HAP-1 (cell line): ENCODE measurements around the gene RIMBP2.

Experiments
- DNase-seq, 2 experiments: peaks; one replicate each; pipeline ENCODE4 v3.0.0-alpha.2; 2016 to 2020; ENCODE audit warnings: low spot score in 2 of 2
- H3K27me3 ChIP-seq: fragments of 250-450 bp; sonication (Bioruptor Pico); 2 replicates; pipeline ENCODE4 v1.5.1; 2020; ENCODE audit warnings: low read depth, mild to moderate bottlenecking, moderate library complexity
- H3K36me3 ChIP-seq: fragments of 250-450 bp; sonication (Bioruptor Pico); replicated peaks from 2 replicates; pipeline ENCODE4 v1.5.1; 2020; ENCODE audit warnings: mild to moderate bottlenecking
- H3K4me1 ChIP-seq: fragments of 250-450 bp; sonication (Bioruptor Pico); 2 replicates; pipeline ENCODE4 v1.5.1; 2020; ENCODE audit warnings: mild to moderate bottlenecking
- H3K4me3 ChIP-seq: fragments of 250-450 bp; sonication (Bioruptor Pico); 2 replicates; pipeline ENCODE4 v1.5.1; 2020; ENCODE audit warnings: mild to moderate bottlenecking, moderate library complexity
- H3K9me3 ChIP-seq: fragments of 250-450 bp; sonication (Bioruptor Pico); 2 replicates; pipeline ENCODE4 v1.5.1; 2020; ENCODE audit warnings: mild to moderate bottlenecking, moderate library complexity
- in situ Hi-C: fragments of 300-500 bp; cut with MboI; formaldehyde crosslinking; loops from 3 replicates; pipeline ENCODE4 v1.14.3; 2020; ENCODE audit warnings: low sequenced_read_pairs, inconsistent platforms, mixed read lengths

The RIMBP2 gene

GRCh38 chr12:130494736-130495135 is 221.4 kb downstream of the RIMBP2 start:
- Histone ChIP-seq H3K9me3 (no peaks in the 10 kb centered on the region), H3K36me3 (no peaks in the 10 kb centered on the region), H3K4me3 (no peak overlapping the region), H3K4me1 (no peaks in the 10 kb centered on the region), H3K27me3 (no peaks in the 10 kb centered on the region)
- no peak for DNase-seq
- in situ Hi-C loops, result no loop called here

- Histone ChIP-seq H3K9me3 (no peaks in the 10 kb centered on the region), H3K4me3 (no peak overlapping the region), H3K36me3 (no peaks in the 10 kb centered on the region), H3K27me3 (no peaks in the 10 kb centered on the region), H3K4me1 (no peaks in the 10 kb centered on the region)
- no peak for DNase-seq
- in situ Hi-C loops, result no loop called here
Measured at GRCh38 chr12:130493951-130494350, 222.1 kb downstream of the RIMBP2 start.

DNA sequence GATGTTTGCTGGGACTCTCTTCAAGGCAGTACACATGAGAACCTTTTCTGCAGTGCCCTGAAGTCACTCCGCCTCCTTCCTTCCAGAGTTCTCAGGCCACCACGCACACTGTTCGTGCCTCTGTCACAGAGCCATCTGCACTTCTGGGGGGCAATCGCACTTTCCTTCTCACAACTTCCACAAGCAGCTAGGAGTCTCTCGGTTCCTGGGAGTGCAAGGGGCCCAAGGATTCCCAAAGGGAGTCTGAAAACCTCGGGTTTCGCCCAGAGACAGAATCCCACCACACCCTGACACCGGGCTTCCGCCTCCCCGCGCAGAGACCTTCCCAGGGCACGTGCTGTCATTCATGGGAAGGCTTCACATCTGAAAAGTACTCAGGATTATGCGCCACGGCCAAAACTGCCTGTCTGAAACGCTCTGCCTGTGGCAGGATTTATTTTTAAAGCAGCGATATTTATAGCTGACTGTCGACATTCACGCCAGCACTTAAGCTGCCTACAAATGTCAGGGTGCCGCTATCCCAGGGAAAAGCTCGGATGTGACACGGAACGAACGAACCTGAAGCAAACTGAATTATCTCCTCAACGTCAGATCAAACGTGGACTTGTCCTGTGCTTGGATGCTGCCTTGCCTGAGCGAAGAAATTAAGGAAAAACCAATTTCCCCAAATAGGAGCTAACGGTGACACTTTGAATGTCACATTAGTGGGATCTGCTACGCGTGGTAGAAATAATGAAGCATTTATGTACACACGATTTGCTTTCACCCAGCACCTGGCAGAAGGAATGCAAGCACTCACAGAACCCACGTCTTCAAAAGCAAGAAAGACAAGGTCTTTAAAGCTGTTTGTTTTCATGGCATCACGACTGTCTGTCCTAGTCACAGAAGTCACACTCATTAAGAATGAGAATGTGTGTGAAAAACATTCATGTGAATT is 224.4 kb downstream of the RIMBP2 start:
- Histone ChIP-seq H3K36me3 (no peaks in the 10 kb centered on the region), H3K27me3 (no peaks in the 10 kb centered on the region), H3K4me3 (no peak overlapping the region), H3K9me3 (no peaks in the 10 kb centered on the region), H3K4me1 (no peaks in the 10 kb centered on the region)
- no peak for DNase-seq
- in situ Hi-C loops, result no loop called here

DNA sequence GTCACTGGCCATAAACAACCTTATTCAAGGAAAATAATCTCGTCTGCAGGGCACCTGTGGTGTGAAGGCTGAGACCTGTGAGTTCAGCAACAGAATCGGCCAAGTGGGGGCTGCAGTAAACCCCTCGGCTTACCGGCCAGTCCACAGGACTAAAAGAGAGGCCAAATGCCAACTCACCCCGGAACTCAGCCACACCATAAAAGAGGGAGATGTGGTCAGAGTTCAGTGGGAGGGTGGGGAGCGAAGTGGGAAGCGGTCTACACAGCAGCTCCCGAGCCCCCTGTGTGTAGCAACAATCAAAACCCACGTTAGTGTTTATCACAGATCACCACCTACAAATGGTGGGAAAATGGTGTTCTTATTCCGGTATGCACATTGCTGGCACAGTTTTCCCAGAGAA is 225.4 kb downstream of the RIMBP2 start:
- H3K9me3 ChIP-seq, result no peaks in the 10 kb centered on the region
- no peaks in the 10 kb centered on the region for H3K27me3 ChIP-seq
- in situ Hi-C loops, result no loop called here
- H3K4me3 ChIP-seq, result no peak overlapping the region
- DNase-seq, result no peak
- no peaks in the 10 kb centered on the region for H3K4me1 ChIP-seq
- H3K36me3 ChIP-seq, result no peaks in the 10 kb centered on the region

DNA sequence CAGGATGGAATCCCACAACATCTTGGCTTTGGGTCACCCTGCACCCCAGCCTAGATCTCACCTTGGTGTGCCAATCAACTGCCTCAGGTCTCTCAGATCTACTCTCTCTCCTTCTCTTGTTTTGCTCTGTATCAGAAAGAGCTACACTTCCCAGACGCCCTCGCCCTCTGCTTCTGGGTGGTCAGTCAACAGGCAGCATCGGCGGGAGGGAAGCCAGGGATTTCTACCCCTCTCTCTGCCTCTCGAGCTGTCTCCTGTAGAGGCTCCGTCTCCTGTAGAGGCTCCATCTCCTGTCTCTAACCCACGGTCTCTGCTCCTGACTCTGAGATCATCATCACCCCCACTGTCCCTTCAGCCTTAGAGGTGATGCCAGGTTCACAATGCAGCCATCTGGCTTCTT is 226.8 kb downstream of the RIMBP2 start:
- in situ Hi-C loops, result no loop called here
- Histone ChIP-seq H3K4me1 (no peaks in the 10 kb centered on the region), H3K9me3 (no peaks in the 10 kb centered on the region), H3K27me3 (no peaks in the 10 kb centered on the region), H3K36me3 (no peaks in the 10 kb centered on the region), H3K4me3 (no peak overlapping the region)
- no peak for DNase-seq

DNA sequence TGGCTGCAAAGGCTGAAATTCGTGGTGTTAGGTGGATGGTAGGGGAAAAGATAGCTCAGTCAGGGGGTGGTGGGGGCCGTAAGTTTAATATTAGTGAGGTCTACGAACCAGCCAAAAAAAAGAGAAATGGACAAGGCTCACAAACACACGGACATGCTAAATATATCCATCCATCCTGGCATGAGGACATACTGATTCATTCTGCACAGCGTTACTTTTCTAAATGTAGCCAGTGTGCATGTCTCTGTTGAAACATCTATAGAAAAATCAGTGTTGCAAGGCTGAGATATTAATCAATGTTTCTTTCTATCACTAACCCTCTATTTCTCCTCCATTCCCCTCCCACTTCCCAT is 227.8 kb downstream of the RIMBP2 start:
- no peaks in the 10 kb centered on the region for H3K9me3 ChIP-seq
- no peaks in the 10 kb centered on the region for H3K36me3 ChIP-seq
- no peak for DNase-seq
- H3K27me3 ChIP-seq, result no peaks in the 10 kb centered on the region
- in situ Hi-C loops, result no loop called here
- no peak overlapping the region for H3K4me3 ChIP-seq
- no peaks in the 10 kb centered on the region for H3K4me1 ChIP-seq

- Histone ChIP-seq H3K27me3 (no peaks in the 10 kb centered on the region), H3K4me1 (no peaks in the 10 kb centered on the region), H3K36me3 (no peaks in the 10 kb centered on the region), H3K4me3 (no peak overlapping the region), H3K9me3 (no peaks in the 10 kb centered on the region)
- no peak for DNase-seq
- in situ Hi-C loops, result no loop called here
Measured at GRCh38 chr12:130487636-130488357, 228.3 kb downstream of the RIMBP2 start.

DNA sequence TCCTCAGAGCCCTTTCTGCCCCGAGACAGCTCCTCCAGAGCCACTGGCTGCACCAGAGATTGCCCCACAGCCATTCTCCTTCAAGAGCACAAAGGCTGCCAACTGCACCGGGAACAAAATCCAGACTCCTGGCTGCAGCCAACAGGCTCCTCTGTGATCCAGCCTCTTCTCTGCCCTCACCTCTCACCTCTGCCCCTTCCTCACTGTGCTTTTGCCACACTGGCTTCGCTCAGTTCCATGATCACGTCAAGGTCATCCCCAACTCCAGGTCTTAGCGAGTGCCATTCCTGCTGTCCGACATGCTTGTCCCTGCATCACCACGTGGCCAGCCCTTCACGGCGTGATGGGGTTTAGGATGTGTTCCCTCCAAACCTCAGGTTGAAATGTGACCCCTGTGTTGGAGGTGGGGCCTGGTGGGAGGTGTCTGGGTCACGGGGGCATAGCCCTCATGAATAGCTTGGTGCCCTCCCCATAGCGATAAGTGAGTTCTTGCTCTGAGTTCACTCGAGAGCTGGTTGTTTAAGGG is 229.1 kb downstream of the RIMBP2 start:
- in situ Hi-C loops, result no loop called here
- Histone ChIP-seq H3K4me3 (no peak overlapping the region), H3K9me3 (no peaks in the 10 kb centered on the region), H3K27me3 (no peaks in the 10 kb centered on the region), H3K4me1 (no peaks in the 10 kb centered on the region), H3K36me3 (no peaks in the 10 kb centered on the region)
- no peak for DNase-seq

GRCh38 chr12:130486146-130486435 is 230.0 kb downstream of the RIMBP2 start:
- Histone ChIP-seq H3K27me3 (no peaks in the 10 kb centered on the region), H3K36me3 (no peaks in the 10 kb centered on the region), H3K9me3 (no peaks in the 10 kb centered on the region), H3K4me3 (no peak overlapping the region), H3K4me1 (no peaks in the 10 kb centered on the region)
- no peak for DNase-seq
- in situ Hi-C loops, result no loop called here

DNA sequence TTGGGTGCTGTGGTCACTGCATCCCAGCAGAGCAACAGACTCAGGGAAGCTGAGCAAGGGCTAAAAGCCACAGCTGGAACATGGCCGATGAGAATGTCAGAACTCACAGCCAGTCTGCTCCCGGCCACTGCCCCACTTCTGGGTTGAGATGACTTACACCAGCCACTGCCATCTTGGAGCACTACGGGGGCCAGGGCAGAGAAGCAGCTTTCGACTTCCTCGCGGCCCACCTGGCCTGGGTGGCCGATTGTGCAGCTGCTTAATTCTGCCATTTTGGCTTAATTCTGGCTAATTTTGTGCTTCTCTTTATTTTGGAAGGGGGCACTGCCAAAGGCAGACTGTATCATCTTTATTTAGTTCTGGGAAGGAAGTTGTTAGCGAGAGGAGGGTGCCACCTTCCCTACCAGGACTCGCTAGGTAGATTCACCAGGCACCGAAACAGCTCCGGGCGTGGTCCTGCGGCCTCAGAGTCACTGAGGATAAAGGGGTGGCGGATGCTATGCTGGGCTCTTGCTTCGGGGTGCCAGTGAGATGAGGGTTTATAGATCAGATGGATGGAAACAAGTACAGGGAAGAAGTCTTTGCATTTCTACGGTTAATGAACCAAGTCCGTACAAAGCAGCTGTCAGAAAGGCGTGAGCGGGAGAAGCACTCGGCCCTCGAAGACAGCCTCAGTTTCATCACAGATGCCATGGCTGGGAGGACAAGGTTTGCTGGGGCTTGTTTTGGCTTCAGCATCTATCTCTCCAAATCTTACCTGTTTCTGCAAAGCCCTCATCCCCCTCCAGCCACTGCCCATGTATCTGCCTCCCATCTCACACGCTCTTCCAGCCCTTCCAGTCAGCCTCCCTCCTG is 230.6 kb downstream of the RIMBP2 start:
- H3K27me3 ChIP-seq, result no peaks in the 10 kb centered on the region
- DNase-seq, result no peak
- in situ Hi-C loops, result no loop called here
- no peaks in the 10 kb centered on the region for H3K9me3 ChIP-seq
- no peaks in the 10 kb centered on the region for H3K4me1 ChIP-seq
- no peak overlapping the region for H3K4me3 ChIP-seq
- no peaks in the 10 kb centered on the region for H3K36me3 ChIP-seq

DNA sequence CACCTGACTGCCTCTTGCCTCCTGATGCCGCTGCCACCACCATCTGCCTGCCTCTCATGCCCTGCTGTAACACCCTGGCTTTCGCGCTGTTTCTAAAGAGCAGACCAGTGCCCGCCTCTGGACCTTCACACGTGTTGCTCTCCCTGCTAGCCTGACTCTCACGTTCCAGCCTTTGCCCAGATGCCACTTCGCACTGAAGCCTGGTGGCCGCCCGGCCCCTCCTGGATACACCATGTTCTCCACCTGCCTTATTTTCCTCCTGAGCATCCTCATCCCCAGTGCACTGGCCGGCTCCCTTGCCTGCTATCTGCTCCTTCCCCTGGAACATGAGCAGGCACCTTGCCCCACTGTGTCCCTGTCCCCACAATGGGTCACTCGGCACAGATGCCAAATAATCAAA is 231.9 kb downstream of the RIMBP2 start:
- no peak for DNase-seq
- Histone ChIP-seq H3K9me3 (no peaks in the 10 kb centered on the region), H3K4me3 (no peak overlapping the region), H3K4me1 (no peaks in the 10 kb centered on the region), H3K36me3 (no peaks in the 10 kb centered on the region), H3K27me3 (no peaks in the 10 kb centered on the region)
- in situ Hi-C loops, result no loop called here

GRCh38 chr12:130483616-130484180 is 232.4 kb downstream of the RIMBP2 start:
- DNase-seq, result no peak
- Histone ChIP-seq H3K4me1 (no peaks in the 10 kb centered on the region), H3K36me3 (no peaks in the 10 kb centered on the region), H3K4me3 (no peak overlapping the region), H3K27me3 (no peaks in the 10 kb centered on the region), H3K9me3 (no peaks in the 10 kb centered on the region)
- in situ Hi-C loops, result no loop called here

GRCh38 chr12:130482448-130482847 is 233.7 kb downstream of the RIMBP2 start:
- no peak for DNase-seq
- Histone ChIP-seq H3K4me1 (no peaks in the 10 kb centered on the region), H3K4me3 (no peak overlapping the region), H3K36me3 (no peaks in the 10 kb centered on the region), H3K27me3 (no peaks in the 10 kb centered on the region), H3K9me3 (no peaks in the 10 kb centered on the region)
- in situ Hi-C loops, result no loop called here
